ENCODE data around the gene SH2D4B.
A peak's percentile ranks its signal among the peaks of the same experiment; 100 is the strongest.

The SH2D4B gene

GRCh38 chr10:80583685-80584084, 46.0 kb downstream of the SH2D4B start:
- TF ChIP-seq CTCF (conservative IDR thresholded peaks at IDR 0.05; ENCODE audit: low read length): no peak
- DNase-seq (ENCODE audit: low read depth): no peak
- no peak overlapping the region for H3K4me3 ChIP-seq (ENCODE audit: low read length)

GRCh38 chr10:80585812-80586211, 48.1 kb downstream of the SH2D4B start:
- no peak for TF ChIP-seq CTCF (conservative IDR thresholded peaks at IDR 0.05; ENCODE audit: low read length)
- no peak for DNase-seq (ENCODE audit: low read depth)
- no peak overlapping the region for H3K4me3 ChIP-seq (ENCODE audit: low read length)

GRCh38 chr10:80588546-80588945, 50.8 kb downstream of the SH2D4B start:
- no peak for DNase-seq (ENCODE audit: low read depth)
- no peak for TF ChIP-seq CTCF (conservative IDR thresholded peaks at IDR 0.05; ENCODE audit: low read length)
- no peak overlapping the region for H3K4me3 ChIP-seq (ENCODE audit: low read length)

- no peak for TF ChIP-seq CTCF (conservative IDR thresholded peaks at IDR 0.05; ENCODE audit: low read length)
- no peak for DNase-seq (ENCODE audit: low read depth)
- H3K4me3 ChIP-seq (ENCODE audit: low read length): no peak overlapping the region
Measured at GRCh38 chr10:80589726-80590373, 52.1 kb downstream of the SH2D4B start.

GRCh38 chr10:80590585-80591125, 53.0 kb downstream of the SH2D4B start:
- H3K4me3 ChIP-seq (ENCODE audit: low read length): no peak overlapping the region
- no peak for TF ChIP-seq CTCF (conservative IDR thresholded peaks at IDR 0.05; ENCODE audit: low read length)
- no peak for DNase-seq (ENCODE audit: low read depth)

- peak; percentile 86 for TF ChIP-seq CTCF (conservative IDR thresholded peaks at IDR 0.05; ENCODE audit: low read length)
- peak; percentile 52 for DNase-seq (ENCODE audit: low read depth)
- H3K4me3 ChIP-seq (ENCODE audit: low read length): no peak overlapping the region
Measured at GRCh38 chr10:80596391-80597257, 58.9 kb downstream of the SH2D4B start.

Measured in AG10803 (cell line).